ENCODE data around the gene KLF3.

Gene KLF3

GRCh38 chr4:38695809-38696208, 31.8 kb downstream of the KLF3 start:
- DNase-seq (ENCODE audit: low read depth in 2 of 2), result no peak

- no peak for DNase-seq (ENCODE audit: low read depth in 2 of 2)
These were observed 32.7 kb downstream of the KLF3 start for GRCh38 chr4:38696697-38697096.

DNA sequence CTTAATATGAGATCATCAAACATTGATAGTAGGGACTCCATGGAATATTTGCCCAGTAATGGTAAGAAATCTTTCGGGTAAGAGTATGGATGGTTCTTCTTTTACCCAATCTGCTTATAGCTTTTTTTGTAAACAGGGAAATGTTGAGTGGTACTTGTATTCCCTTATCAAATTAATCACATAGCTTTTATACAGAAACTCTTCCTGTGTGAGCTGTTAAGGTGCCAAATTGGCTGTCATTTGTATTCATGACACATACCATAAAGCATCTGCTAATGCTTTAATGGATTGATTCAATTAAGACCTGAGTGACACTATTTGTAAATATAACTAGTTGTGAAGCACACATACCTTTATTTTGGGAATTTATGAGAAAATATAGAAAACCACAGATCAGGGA, 34.2 kb downstream of the KLF3 start:
- no peak for DNase-seq (ENCODE audit: low read depth in 2 of 2)

DNA sequence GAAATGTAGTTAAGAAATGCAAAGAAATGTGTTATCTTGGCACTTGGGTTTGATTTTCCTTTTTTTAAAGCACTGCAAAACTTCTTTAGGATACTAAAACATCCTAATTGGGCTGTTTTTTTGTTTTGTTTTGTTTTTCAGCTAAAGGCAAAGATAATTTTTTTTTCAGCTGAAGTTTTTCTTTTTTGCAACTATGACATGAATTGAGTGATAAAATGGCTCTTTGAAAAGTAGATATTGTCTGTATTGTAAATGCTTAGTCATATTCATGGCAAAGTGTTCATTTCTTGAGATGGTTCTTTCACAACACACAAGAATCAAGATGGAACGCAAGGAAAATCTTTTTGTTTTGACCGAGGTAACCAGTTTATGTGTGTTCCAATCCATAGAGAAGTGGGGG, 35.1 kb downstream of the KLF3 start:
- no peak for DNase-seq (ENCODE audit: low read depth in 2 of 2)

DNA sequence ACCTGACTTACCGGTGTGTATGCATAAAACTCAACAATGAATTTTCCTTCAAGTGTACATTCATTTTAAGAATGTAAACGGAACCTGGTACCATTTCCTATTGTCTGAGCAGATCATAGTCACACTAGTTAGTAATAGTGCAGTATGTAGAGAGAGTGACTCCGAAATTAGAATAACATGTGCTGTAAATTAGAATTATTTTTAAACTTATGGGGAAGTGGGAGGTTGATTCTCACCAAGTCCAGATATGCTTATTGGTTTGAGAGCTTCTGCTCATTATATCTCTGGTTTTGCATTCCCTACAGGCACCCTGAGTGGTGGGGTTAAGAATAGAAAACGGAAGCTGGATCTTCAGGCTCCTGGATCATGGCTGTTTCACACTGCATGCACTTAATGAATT, 39.6 kb downstream of the KLF3 start:
- no peak for DNase-seq (ENCODE audit: low read depth in 2 of 2)

- no peak for DNase-seq (ENCODE audit: low read depth in 2 of 2)
These were observed 40.7 kb downstream of the KLF3 start for GRCh38 chr4:38704622-38705154.

DNA sequence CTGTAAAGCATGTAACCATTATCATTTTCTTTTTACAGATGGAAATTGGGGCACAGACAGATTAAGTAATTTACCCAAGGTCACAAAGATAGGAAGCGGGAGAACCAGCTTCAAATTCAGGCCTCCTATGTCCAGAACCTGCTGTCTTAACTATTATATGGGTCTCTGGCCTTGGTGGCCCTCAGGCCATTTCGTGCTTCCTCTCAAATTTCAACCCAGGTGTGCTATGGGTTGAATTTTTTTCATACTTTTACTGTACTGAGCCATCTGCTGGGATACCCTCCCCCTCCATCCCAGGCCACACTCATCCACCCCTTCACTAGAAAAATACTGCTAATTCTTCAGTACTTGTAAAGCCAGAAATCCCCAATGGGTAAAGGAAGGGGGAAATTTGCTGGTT, 42.3 kb downstream of the KLF3 start:
- no peak for DNase-seq (ENCODE audit: low read depth in 2 of 2)

GRCh38 chr4:38710053-38710452, 46.1 kb downstream of the KLF3 start:
- DNase-seq (ENCODE audit: low read depth in 2 of 2), result no peak

GRCh38 chr4:38711066-38711465, 47.1 kb downstream of the KLF3 start:
- DNase-seq (ENCODE audit: low read depth in 2 of 2), result no peak

DNA sequence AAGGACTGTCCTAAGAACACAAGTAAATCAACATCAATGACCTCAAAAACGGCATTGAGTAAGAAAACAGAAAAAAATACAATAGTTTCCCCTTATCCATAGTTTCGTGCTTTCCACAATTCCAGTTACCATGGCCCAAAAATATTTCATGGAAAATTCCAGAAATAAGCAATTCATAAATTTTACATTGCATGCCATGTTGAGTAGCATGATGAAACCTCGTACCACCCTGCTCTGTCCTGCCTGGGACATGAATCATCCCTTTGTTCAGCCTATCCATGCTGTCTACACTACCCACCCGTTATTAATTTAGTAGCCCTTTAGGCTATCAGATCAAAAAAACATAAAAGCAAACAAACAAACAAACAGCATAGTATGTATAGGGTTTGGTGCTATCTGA, 51.1 kb downstream of the KLF3 start:
- DNase-seq (ENCODE audit: low read depth in 2 of 2), result no peak

DNA sequence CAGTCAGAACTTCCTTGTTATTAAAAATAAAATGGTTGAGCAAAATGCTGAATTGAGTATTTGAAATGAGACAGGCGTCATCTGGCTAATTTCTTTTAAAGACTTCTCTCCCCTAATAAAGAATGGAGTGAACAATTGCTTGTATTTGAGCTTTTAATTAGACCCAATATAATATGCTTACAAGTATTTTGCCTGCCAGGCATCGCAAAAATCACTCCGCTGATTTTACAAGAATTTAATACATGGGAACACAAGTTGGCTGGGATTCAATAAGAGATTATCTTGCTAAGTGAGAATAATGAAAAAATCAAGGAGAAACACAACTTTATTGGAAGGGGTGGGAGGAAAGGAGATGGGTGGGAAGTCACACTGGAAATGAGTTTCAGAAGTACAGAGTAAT, 52.3 kb downstream of the KLF3 start:
- DNase-seq (ENCODE audit: low read depth in 2 of 2), result no peak

DNA sequence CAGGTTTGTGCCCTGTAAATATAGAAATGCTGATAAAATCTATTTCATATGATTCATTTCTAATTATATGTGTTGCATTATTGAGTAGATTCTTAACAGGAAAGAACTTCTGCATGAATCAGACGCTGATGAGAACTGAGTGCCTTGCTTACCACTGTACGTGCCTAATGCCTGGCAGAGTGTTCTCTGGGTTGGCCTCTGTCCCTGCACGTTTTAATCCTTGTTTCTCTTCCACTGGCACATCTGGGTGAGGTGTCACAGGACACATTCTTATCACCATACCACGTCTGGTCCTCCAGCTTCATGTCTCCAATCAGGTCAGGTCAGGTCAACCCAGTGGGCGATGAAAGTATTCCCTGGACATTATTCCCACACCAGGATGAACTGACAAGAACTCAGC, 53.6 kb downstream of the KLF3 start:
- no peak for DNase-seq (ENCODE audit: low read depth in 2 of 2)

DNA sequence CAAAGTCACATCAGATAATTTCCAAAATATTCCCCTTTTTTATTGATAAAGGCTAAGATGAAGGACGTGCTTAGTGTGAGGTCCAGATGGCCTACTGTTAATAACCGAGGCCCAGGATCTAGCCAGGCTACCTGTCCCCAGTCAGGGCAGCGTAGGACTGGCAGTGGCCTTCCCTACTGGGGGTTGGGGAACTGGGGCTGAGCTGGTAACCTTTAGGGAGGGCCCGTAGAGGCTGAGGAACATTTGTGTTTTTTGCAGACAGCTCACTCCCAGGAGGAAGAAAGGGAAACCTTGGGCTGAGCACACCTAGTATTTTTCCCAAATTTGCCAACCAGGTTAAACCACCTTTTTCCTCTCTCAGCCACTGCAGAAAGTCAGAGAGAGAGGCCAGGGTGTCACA, 59.1 kb downstream of the KLF3 start:
- no peak for DNase-seq (ENCODE audit: low read depth in 2 of 2)

- DNase-seq (ENCODE audit: low read depth in 2 of 2), result no peak
These were observed 59.9 kb downstream of the KLF3 start for GRCh38 chr4:38723726-38724474.

DNA sequence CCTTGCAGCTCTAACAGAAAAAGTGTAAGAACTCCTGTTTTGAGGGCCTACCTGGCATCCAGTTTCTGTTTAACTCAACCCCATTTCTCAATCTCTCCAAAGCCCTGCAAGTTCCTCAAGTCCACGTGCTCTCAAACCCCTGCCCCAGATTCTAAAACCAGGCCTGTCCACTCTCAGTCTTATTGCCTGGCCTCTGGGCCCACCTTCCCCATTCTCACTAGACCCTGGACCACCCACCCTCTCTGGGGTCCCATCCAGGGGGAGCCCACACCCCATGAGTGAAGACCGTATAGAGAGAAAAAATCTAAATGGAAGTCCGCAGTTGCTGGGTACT, 60.4 kb downstream of the KLF3 start:
- DNase-seq (ENCODE audit: low read depth in 2 of 2), result no peak

DNA sequence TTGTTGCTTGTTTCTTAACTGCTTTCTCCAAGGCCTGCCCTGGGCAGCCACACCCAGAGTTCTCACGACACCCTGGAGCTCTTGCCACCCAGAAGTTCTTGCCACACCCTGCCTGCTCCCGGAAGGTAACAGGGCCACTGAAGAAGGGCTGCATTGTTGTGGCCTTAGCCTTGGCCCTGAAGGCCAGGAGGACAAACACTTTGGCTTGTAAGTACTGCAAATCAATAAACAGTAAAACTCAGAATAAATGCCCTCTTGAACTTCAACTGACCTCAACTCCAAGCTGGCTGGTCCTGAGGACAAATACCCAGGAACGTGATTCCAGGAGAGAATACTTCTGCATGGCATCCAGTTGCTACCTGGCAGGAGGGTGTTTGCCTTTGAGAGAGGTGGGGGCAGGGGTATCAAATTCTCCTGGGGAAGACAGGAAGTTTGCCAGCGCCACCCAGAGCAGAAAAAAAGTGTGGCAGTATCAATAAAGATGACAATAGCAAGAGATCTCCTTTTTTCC, 64.7 kb downstream of the KLF3 start:
- DNase-seq (ENCODE audit: low read depth in 2 of 2), result no peak

DNA sequence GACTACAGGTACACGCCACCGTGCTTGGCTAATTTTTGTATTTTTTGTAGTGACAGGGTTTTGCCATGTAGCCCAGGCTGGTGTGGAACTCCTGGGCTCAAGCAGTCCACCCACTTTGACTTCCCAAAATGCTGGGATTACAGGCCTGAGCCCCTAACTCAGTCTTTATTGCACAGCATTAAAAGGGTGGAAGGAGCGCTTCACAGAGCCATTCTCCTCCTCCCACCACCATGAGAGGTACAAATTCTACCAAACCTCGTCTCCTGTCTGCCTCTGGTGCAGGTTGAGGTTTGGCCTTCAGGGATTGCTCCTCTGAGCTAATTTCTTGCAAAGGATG, 66.5 kb downstream of the KLF3 start:
- DNase-seq (ENCODE audit: low read depth in 2 of 2), result no peak

DNA sequence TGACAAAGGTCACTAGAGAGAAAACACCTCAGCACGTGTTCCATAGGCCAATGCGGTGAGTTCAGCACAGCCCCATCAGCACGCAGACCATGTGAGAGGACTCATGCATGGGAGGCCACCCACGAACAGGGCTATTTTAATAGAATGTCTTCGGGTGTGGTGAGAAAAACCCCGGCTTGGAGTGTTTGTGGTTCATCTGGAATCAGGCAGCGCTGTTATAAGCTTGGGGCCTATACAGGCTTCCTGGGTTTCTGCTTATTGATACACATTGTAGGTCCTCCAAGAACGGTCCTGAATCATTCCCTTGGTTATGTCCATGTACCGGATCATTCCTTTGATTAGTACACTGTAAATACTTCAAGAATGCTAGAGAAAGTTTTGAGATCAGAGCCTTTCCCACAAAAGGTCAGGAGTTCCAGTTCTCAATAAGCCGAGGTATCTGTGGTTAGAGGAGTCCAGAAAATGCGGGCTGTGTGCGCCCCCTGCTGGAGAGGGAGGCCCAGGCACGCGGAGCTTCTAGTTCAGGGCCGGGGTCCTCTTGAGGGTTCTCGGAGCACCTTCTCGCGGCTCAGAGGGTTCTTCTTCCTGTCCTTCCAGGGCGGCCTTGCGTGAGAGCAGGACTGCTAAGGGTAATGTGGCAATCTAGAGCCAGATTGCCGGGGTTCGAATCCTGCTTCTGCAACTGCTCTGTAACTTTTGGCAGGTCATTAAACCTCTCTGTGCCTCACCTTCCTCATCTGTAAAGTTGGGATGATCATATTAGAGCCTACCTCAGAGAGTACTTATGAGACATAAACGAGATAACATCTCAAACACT, 67.0 kb downstream of the KLF3 start:
- DNase-seq (ENCODE audit: low read depth in 2 of 2), result peak; percentile 52 to 81

GRCh38 chr4:38733663-38734062, 69.7 kb downstream of the KLF3 start:
- no peak for DNase-seq (ENCODE audit: low read depth in 2 of 2)

DNA sequence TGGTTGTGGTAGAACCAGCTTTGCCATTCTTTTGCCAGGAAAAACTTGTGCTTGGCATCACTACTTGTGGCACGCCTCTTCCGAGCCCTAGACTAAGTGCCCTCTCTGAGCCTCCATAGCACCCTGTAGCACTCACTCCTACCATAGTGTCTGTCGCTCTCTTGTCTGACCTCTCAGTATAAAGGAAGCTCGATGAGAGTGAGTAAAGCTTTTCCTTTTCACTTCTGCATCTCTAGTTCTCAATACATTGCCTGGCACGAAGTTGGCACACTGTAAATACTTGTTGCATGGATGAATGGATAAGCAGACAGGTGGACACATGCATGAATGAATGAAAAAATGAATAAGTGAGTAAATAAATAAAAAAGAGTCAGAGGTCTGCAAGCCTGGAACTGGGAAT, 70.4 kb downstream of the KLF3 start:
- DNase-seq (ENCODE audit: low read depth in 2 of 2), result no peak

DNA sequence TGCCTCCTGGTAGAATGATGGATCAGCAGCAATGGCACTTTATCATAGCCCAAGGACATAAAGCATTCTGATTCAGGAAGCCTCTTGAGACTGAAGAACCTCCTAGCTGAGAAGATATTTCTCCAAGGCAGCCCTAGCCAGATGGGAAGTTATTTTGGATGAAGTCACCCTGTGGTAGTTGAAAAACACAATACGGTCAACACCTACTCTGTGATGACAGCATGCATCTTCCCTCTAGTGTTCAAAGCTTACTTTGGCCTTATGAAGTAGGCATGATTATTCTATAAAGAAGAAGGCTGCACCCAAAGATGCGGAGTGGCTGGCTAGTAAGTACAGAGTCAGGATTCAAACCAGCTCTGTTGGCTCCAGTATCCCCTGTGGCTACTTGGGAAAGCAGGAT, 70.9 kb downstream of the KLF3 start:
- DNase-seq (ENCODE audit: low read depth in 2 of 2), result no peak

- DNase-seq (ENCODE audit: low read depth in 2 of 2), result no peak
These were observed 71.9 kb downstream of the KLF3 start for GRCh38 chr4:38735870-38736269.

Data from stimulated activated CD4-positive, alpha-beta T cell treated with anti-CD3 and anti-CD28 coated beads, Interleukin-1b, Interleukin-23, amount 100 ng/mL, for 1 hour (primary cell).